Activated CD4-positive, alpha-beta T cell treated with anti-CD3 and anti-CD28 coated beads, Interleukin-2, Interleukin-6, amounts not matched to agents 100 ng/mL and 50 ng/mL, durations not matched to agents 16 hours and 8 hours (primary cell): Measurements from ENCODE around the gene RPS6KA2.

ENCODE experiments used
- DNase-seq: peaks from one replicate; pipeline ENCODE4 v3.0.0-alpha.2; 2020

The RPS6KA2 gene

GRCh38 chr6:166461821-166462460, 165.1 kb downstream of the RPS6KA2 start:
- DNase-seq, result no peak

GRCh38 chr6:166460473-166461437, 166.3 kb downstream of the RPS6KA2 start:
- DNase-seq, result no peak

DNA sequence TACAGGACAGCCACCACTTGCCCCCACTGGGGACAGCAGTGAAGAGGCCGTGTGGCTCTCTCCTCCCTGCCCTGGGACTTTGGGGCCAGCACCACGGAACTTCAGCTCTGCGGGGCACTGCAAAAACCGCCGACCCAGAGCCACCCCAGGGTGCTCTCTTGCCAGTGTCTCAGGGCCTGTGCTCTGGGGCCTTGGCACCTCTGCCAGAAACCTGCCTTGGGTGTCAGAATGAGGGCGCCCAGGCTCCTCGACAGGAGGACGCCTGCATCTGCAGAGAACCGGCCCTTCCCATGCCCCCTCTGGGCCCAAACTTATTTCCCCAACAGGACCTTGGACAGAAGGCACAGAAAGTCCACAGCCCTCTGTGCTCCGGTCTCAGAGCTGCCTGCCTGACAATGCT, 167.1 kb downstream of the RPS6KA2 start:
- DNase-seq, result no peak

- DNase-seq, result no peak
Measured at GRCh38 chr6:166459272-166459671, 167.8 kb downstream of the RPS6KA2 start.

DNA sequence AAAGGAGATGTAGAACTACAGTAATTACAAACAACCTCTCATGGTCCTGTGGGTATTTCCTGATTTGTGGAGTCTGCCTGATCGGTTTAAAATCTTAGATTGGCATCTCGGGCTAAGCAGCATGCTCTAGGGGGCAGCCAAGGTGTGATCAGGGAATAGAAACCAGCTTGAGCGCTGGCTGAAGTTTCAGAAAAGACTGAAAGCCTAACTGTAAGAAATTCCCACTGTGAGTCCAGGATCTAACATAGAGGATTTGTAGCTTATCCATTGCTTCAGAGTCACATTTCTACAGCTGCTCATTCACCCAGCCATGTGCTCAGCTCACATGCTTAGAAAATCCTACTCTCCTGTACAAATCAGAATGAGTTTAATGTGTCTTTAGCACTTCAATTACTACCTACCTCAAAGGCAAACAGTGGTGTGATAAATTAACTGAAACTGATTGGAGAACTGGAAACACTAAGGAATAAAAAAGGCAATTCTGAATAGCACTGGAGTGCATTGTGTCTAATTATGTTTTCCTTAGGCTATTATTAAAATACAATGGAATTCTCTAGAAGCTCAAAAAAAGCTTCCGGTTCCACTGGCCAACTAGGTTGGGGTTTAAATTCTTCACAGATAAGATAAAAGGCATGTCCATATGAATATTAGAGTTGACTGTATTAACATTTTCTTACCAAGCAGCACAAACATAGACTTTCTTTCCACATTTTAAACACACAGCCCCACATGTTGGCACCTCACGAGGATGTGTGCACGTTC, 170.5 kb downstream of the RPS6KA2 start:
- DNase-seq, result no peak

- DNase-seq, result no peak
Measured at GRCh38 chr6:166454692-166455515, 172.1 kb downstream of the RPS6KA2 start.

- no peak for DNase-seq
Measured at GRCh38 chr6:166453651-166454050, 173.4 kb downstream of the RPS6KA2 start.

- no peak for DNase-seq
Measured at GRCh38 chr6:166450167-166450873, 176.7 kb downstream of the RPS6KA2 start.

DNA sequence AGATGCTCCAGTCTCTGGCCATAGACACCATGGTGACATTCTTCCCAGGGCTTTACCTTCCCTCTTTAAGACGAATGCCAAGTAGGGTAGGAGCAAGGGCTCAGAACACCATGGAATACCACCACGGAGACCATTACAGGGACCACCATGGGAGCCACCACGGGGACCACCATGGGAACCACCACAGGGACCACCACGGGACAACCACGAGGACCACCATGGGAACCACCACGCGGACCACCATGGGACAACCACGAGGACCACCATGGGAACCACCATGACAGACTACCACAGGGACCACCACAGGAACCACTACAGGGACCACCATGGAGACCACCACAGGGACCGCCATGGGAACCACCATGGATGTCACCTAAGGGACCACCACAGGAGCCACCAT, 177.4 kb downstream of the RPS6KA2 start:
- DNase-seq, result no peak

DNA sequence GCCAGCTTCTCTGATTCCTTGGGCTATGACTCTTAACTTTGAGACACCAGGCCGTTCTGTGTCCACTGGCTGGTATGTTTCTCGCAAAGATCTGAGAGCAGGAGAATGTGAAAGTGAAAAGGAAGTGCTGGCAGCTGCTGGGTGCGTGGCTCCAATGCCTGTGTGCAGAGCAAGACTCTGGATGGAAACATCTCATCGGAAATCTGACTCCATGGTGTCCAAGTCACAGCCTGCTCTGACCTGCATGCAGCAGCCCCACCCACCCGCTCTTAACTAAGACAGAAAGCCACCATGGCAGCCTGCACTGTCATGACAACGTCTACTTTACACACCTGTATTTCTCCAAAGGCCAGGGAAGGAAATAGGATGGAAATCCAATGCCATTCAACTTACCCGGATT, 178.0 kb downstream of the RPS6KA2 start:
- no peak for DNase-seq

GRCh38 chr6:166448432-166448831, 178.6 kb downstream of the RPS6KA2 start:
- DNase-seq, result no peak

DNA sequence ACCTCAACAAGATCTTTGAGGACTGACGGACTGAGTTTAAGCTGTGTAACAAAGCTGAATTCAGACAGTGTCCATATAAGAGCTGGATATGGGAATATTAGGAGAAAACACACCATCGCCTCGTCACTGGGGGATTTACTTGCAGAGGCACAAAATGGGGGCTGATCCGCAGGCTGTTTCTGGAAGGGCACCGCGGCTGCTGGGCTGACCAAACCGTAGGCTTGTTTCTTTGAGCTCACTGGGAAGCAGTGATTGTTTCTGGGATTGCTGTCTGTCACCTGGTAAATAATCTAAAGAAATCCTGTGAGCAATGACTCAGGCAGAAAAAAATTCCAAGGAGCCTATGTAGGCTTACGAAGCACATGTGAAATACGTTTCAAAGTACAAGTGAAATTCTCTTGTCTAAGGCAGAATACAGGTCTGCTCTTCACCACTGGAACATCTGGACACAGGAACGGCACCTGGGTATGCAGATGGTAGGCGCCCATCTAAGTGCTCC, 180.4 kb downstream of the RPS6KA2 start:
- no peak for DNase-seq

GRCh38 chr6:166446146-166446545, 180.9 kb downstream of the RPS6KA2 start:
- no peak for DNase-seq

DNA sequence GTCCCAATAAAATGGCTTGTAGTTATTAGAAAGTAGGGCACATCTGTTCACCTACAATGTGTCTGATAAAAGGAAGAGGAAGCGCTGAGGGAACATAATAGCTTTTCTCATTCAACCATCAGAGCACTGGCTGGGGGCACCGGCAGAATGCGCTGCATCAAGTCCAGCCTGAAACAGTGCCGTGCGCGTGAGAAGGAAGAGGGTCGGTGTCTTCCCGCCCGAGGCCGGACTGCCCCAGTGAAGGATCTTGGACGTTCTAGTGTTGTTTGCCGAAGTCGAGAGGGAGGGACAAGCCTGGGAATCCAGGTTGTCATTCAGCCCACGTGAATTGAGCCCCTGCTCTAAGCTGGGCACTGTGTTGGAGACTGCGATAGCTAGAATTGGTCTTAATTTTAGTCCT, 182.6 kb downstream of the RPS6KA2 start:
- no peak for DNase-seq

- DNase-seq, result no peak
Measured at GRCh38 chr6:166443166-166443565, 183.9 kb downstream of the RPS6KA2 start.

- DNase-seq, result no peak
Measured at GRCh38 chr6:166442131-166442685, 184.8 kb downstream of the RPS6KA2 start.

GRCh38 chr6:166441325-166442078, 185.5 kb downstream of the RPS6KA2 start:
- no peak for DNase-seq

DNA sequence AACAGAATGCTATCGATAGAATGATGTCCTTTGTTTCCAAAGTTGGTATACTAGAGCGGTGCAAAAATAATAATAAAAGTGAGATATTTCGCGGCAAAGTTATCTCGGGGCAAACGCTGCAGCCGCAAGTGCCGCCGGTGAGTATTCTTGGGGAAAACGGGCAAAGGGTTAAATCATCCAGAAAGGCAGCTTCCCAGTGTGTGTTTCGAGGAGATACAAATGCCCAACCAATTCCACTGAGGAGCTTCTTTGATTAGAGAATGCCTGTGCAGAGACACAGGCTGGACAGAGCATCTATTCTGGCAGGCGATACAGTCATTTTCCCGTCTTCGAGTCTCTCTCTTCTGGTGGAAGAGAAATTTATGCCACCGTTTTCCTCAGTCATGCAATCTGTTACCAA, 186.3 kb downstream of the RPS6KA2 start:
- no peak for DNase-seq

- DNase-seq, result no peak
Measured at GRCh38 chr6:166440106-166440505, 186.9 kb downstream of the RPS6KA2 start.

GRCh38 chr6:166439366-166440091, 187.5 kb downstream of the RPS6KA2 start:
- no peak for DNase-seq
